Breast epithelium (tissue), 4 donors: ENCODE measurements around the gene MAPKAPK2. TPM values are rescaled to one million over a fixed set of nuclear protein-coding genes. Genes with fewer than 3 reads are reported as not detected.

Experiments
- DNase-seq, 2 donors: peaks; one replicate each; pipeline ENCODE4 v3.0.0-alpha.2; 2019; ENCODE audit warnings: low spot score in 2 of 2
- H3K27ac ChIP-seq, 2 donors: fragments of 200-600 bp; sonication (generic) in 1 of 2; one replicate each; pipeline ENCODE4 v1.5.1; 2016 to 2019; ENCODE audit warnings: mild to moderate bottlenecking in 1 of 2
- H3K27me3 ChIP-seq, 2 donors: fragments of 200-600 bp; sonication (generic) in 1 of 2; one replicate each; pipeline versions ENCODE4 v1.5.1 to v1.6.0; 2017 to 2019; ENCODE audit warnings: control low read depth in 1 of 2, mild to moderate bottlenecking in 1 of 2
- H3K36me3 ChIP-seq: fragments of 200-600 bp; one replicate; pipeline ENCODE4 v1.5.1; 2019
- H3K4me1 ChIP-seq, 2 donors: fragments of 200-600 bp; sonication (generic); one replicate each; pipeline ENCODE4 v1.5.1; 2016 to 2019; ENCODE audit warnings: control low read depth in 1 of 2
- H3K4me3 ChIP-seq, 3 donors: fragments of 200-600 bp; sonication (generic); 1 replicate in 2 of 3; 2 replicates in 1 of 3; pipeline ENCODE4 v1.5.1; 2016 to 2019; ENCODE audit warnings: mild to moderate bottlenecking in 3 of 3, moderate library complexity in 2 of 3
- H3K9me3 ChIP-seq, 2 donors: fragments of 200-600 bp; sonication (generic) in 1 of 2; one replicate each; pipeline ENCODE4 v1.5.1; 2016 to 2019; ENCODE audit warnings: control low read depth in 1 of 2
- POLR2A ChIP-seq: fragments of 450-650 bp; IDR thresholded peaks from one replicate; pipeline ENCODE4 v1.6.1; 2016; ENCODE audit warnings: antibody characterized with exemption, mild to moderate bottlenecking, moderate library complexity
- POLR2AphosphoS5 ChIP-seq, 3 donors: sonication (generic); formaldehyde crosslinking; IDR thresholded peaks; one replicate each; pipeline ENCODE4 v1.6.1; 2017; ENCODE audit warnings: antibody characterized with exemption in 3 of 3
- intact Hi-C: fragments of 100-400 bp; cut with DNase I; formaldehyde crosslinking; loops from one replicate; pipeline ENCODE4 v1.15.1; 2023; ENCODE audit warnings: low total_unique reads
- total RNA-seq, 3 donors: library from RNA; depleted of rRNA; stranded (reverse); fragments of >200 nt; gene quantifications; one replicate each; pipeline ENCODE4 v1.1.0, GENCODE V29; 2016
- TF ChIP-seq, protein P1 (sequence below), 3 donors: fragments of 450-650 bp; IDR thresholded peaks; one replicate each; pipeline ENCODE4 v1.5.1; 2016 to 2017; ENCODE audit warnings: antibody characterized with exemption in 3 of 3, mild to moderate bottlenecking in 3 of 3, moderate library complexity in 3 of 3

The MAPKAPK2 gene
- total RNA-seq, 3 donors from 2014 or later, result 47.4 to 69.2 (median 67.2) TPM

DNA sequence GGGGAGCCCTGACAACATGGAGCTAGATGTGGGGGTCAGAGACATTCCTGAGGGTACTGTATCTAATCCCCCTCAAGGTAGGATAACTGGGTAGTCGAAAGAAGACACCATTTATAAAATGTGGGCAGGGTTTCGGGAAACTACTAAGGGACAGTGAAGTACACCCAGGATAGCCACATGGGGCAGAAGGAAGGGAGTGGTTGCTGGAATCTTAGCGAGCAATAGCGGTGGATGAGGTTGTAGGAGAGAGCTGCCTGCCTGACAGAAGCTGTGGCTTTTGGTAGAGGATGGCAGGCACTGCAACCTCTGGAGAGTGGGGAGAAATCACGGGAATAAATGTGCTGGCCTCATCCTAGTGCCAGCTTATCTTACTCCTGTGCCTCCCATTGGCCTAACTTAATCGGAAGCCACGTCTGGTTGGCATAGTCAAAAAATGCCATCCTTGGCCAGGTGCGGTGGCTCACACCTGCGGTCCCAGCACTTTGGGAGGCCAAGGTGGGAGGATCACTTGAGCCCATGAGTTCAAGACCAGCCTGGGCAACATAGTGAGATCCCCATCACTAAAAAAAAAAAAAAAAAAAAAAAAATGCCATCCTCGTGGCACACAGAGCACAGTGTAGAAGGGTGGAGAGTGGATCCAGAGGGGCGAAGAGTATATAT, 23.4 kb upstream of the MAPKAPK2 start:
- Histone ChIP-seq H3K36me3 (no peaks in the 10 kb centered on the region), H3K4me1 (peaks cover 0 to 6% of the 10 kb centered on the region in 2 donors), H3K4me3 (no peak overlapping the region), H3K27ac (no peak overlapping the region), H3K27me3 (no peaks in the 10 kb centered on the region), H3K9me3 (no peaks in the 10 kb centered on the region)
- intact Hi-C loops, result no loop called here
- TF ChIP-seq, protein P1, sequence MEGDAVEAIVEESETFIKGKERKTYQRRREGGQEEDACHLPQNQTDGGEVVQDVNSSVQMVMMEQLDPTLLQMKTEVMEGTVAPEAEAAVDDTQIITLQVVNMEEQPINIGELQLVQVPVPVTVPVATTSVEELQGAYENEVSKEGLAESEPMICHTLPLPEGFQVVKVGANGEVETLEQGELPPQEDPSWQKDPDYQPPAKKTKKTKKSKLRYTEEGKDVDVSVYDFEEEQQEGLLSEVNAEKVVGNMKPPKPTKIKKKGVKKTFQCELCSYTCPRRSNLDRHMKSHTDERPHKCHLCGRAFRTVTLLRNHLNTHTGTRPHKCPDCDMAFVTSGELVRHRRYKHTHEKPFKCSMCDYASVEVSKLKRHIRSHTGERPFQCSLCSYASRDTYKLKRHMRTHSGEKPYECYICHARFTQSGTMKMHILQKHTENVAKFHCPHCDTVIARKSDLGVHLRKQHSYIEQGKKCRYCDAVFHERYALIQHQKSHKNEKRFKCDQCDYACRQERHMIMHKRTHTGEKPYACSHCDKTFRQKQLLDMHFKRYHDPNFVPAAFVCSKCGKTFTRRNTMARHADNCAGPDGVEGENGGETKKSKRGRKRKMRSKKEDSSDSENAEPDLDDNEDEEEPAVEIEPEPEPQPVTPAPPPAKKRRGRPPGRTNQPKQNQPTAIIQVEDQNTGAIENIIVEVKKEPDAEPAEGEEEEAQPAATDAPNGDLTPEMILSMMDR (IDR thresholded peaks at IDR 0.05), result no peak
- no peak for TF ChIP-seq POLR2A
- TF ChIP-seq POLR2AphosphoS5 (IDR thresholded peaks at IDR 0.05), result no peak
- no peak for DNase-seq

DNA sequence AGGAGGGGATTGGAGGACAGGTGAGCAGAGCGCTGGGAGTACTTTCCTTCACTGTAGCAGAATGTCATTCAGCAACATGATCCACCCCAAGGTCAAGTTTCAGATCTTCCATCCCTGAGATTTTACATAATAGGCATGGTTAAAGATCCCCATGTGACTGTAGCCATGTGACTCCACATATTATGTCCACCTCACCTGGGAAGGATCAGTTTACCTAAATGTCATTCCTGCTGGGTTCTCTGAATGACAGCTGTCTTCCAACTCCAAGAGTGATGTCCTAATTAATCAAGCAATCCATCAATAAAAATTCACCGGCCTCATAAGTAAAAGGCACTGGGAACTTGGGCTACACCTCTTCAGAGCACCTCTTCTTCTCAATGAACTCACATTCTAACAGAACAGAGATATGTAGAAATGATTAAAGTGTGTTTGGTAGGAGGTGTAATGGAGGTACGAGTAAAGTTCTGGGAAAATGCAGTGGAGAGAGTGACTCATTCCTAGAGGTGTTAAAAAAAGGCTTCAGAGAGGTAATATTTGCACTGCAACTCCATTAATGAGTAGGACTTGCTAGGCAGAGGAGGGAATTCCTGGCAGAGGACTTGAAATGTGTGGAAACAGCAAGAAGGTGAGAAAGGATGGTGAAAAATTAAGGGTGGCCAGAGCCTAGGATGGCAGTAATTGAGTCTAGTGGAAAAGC, 22.2 kb upstream of the MAPKAPK2 start:
- no peak overlapping the region for H3K27ac ChIP-seq
- H3K9me3 ChIP-seq, result no peaks in the 10 kb centered on the region
- H3K27me3 ChIP-seq, result no peaks in the 10 kb centered on the region
- intact Hi-C loops, result no loop called here
- no peaks in the 10 kb centered on the region for H3K36me3 ChIP-seq
- H3K4me1 ChIP-seq, result peaks cover 0 to 6% of the 10 kb centered on the region in 2 donors
- no peak overlapping the region for H3K4me3 ChIP-seq
- TF ChIP-seq POLR2AphosphoS5 (IDR thresholded peaks at IDR 0.05) (no peak), POLR2A (no peak)
- TF ChIP-seq, protein P1 (IDR thresholded peaks at IDR 0.05), result no peak
- no peak for DNase-seq

DNA sequence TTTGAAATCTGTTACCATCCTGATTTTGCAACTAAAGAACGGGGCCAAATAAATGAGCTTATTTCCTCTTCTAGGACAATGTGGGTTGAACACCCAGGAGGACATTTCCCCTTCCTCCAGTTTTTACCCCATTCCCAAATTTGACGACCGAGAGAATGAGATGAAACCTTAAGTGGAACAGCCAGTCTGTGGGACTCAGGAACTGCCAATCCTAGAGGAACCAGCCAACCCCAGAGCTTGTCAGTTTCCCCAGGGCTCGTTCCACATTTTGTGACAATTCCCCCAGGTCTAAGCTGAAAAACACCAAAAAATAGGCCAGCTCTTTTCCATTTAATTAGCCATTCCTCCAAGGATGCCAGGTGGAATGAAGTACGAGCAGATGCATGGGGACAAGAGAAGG, 21.3 kb upstream of the MAPKAPK2 start:
- DNase-seq, result no peak
- no peak overlapping the region for H3K4me3 ChIP-seq
- H3K4me1 ChIP-seq, result peaks cover 0 to 6% of the 10 kb centered on the region in 2 donors
- no peaks in the 10 kb centered on the region for H3K36me3 ChIP-seq
- TF ChIP-seq POLR2A, result no peak
- TF ChIP-seq POLR2AphosphoS5 (IDR thresholded peaks at IDR 0.05), result no peak
- TF ChIP-seq, protein P1 (IDR thresholded peaks at IDR 0.05), result no peak
- H3K9me3 ChIP-seq, result no peaks in the 10 kb centered on the region
- H3K27ac ChIP-seq, result no peak overlapping the region
- no peaks in the 10 kb centered on the region for H3K27me3 ChIP-seq
- intact Hi-C loops, result no loop called here

DNA sequence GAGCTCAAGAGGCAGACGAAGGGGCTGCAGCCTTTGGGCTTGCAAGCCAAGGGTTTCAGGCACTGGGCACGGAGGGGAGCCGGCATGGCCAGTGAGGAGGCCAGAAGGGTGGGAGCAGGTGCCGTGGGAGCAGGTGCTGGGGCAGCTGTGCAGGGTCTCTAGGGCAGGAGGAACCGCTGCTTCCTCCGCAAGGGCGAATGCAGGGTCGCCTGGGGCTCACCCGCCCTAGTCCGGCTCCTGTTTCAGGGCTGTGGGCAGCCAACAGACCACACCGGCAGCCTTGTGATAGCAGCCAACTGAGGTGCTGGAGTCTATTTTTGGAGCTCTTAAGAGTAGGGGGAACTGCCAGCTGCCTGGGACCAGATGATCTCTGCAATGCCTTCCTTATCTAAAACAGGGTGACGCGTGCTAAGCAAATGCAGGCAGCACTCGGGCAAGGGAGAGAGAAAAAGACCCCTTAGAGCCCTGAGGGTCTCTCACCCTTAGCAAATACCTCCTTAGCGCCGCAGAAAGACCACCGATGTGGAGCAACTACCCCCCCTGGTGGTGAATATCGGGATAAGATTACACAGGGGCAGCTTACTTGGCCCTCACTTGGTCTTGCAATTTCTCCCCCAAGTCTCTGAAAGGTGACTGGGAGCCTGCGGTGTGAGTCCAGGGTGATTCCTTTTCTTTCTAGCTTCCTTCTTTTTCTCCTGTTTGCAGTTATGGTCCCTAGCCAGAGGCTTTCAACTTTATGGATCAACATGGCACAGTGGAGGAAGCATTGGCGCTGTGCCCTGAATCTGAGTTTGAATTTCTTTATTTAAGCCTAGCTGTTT, 20.7 kb upstream of the MAPKAPK2 start:
- no peak for DNase-seq
- H3K4me3 ChIP-seq, result peak overlapping the region in 2 of 3 donors; percentile 9 to 36
- H3K27ac ChIP-seq, result no peak overlapping the region
- no peaks in the 10 kb centered on the region for H3K27me3 ChIP-seq
- peaks cover 0 to 6% of the 10 kb centered on the region in 2 donors for H3K4me1 ChIP-seq
- intact Hi-C loops, result no loop called here
- TF ChIP-seq, protein P1 (IDR thresholded peaks at IDR 0.05), result peak; percentile 89 to 94 (median 90)
- no peak for TF ChIP-seq POLR2A
- TF ChIP-seq POLR2AphosphoS5 (IDR thresholded peaks at IDR 0.05), result peak in 2 of 3 donors; percentile 22 to 29
- no peaks in the 10 kb centered on the region for H3K9me3 ChIP-seq
- no peaks in the 10 kb centered on the region for H3K36me3 ChIP-seq
